Astrocyte of the spinal cord (primary cell): ENCODE measurements around the gene STX4.
A peak's percentile ranks its signal among the peaks of the same experiment; 100 is the strongest.

Experiments
- DNase-seq: peaks from one replicate; pipeline ENCODE4 v3.0.0; 2011; ENCODE audit warnings: low read depth, low spot score
- H3K4me3 ChIP-seq: 2 replicates; pipeline ENCODE4 v1.5.1; 2011; ENCODE audit warnings: low read depth, mild to moderate bottlenecking, low read length, moderate library complexity
- in situ Hi-C: cut with HindIII; loops from 2 replicates; pipeline ENCODE4 v1.10.0; 2017; ENCODE audit warnings: low sequenced_read_pairs
- TF ChIP-seq, protein P1 (sequence below): IDR thresholded peaks from 2 replicates; pipeline ENCODE4 v1.5.1; 2012; ENCODE audit warnings: low read depth, mild to moderate bottlenecking, low read length, inconsistent platforms

The STX4 gene

DNA sequence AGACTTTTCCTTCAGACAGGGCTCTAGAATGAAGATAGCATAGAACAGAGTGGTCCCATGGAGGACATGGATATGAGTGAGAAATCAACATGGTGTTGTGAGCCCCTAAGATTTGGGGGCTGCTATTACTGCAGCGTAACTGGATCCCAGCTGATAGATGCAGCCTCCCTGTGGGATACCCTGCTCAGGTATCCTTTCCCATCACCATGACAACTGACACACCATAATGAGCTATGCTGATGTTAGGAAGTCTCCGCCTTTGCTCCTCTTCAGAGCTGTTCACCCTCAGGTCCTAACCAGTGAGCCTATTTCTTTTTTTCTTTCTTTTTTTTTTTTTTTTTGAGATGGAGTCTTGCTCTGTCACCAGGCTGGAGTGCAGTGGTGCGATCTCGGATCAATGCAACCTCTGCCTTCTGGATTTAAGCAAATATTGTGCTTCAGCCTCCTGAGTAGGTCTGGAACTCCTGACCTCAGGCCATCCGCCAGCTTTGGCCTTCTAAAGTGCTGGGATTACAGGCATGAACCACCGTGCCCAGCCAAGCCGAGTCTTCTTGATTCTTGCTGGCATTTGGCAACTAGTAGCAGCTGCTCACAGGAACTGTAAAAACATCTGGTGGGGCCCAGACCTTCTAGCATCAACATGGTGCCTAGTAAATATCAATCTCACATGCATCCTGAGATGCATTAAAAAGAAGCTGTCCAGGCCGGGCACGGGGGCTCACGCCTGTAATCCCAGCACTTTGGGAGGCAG lies 17.1 kb downstream of the STX4 start:
- TF ChIP-seq, protein P1, sequence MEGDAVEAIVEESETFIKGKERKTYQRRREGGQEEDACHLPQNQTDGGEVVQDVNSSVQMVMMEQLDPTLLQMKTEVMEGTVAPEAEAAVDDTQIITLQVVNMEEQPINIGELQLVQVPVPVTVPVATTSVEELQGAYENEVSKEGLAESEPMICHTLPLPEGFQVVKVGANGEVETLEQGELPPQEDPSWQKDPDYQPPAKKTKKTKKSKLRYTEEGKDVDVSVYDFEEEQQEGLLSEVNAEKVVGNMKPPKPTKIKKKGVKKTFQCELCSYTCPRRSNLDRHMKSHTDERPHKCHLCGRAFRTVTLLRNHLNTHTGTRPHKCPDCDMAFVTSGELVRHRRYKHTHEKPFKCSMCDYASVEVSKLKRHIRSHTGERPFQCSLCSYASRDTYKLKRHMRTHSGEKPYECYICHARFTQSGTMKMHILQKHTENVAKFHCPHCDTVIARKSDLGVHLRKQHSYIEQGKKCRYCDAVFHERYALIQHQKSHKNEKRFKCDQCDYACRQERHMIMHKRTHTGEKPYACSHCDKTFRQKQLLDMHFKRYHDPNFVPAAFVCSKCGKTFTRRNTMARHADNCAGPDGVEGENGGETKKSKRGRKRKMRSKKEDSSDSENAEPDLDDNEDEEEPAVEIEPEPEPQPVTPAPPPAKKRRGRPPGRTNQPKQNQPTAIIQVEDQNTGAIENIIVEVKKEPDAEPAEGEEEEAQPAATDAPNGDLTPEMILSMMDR, result no peak
- in situ Hi-C loops, result no loop called here
- no peak for DNase-seq
- no peak overlapping the region for H3K4me3 ChIP-seq

DNA sequence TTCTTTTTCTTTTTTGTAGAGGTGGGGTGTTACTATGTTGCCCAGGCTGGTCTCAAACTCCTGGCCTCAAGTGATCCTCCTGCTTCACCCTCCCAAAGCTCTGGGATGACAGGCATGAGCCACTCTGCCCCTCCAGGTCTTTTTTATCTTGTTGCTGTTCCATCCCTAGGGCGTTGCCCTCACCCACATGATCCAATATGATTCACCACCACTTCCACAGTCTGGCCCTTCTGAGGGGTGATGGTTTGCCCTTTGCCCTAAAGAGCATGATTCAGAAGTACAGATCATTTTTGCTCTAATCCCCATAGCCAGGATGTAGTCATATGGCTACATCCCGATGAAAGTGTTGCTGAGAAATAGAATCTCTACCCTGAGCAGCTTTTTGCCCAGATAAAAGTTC lies 18.8 kb downstream of the STX4 start:
- DNase-seq, result peak; percentile 91
- H3K4me3 ChIP-seq, result no peak overlapping the region
- in situ Hi-C loops, result no loop called here

DNA sequence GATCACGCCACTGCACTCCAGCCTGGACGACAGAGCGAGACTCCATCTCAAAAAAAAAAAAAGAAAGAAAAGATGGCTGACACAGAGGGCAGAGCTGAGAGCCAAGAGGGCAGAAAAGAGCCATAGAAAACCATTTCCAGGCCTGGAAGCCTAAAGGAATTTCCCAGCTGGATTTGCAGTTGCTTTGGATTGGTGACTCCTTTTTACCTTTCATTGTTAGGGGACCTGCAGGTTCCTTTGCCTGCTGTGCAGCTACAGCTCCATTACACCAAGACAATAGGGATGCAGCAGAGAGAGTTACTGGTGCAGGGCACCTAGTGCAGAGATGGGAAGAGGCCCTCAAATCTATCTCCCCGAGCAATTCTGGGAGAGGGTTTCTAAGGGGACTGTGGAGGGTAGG lies 22.3 kb downstream of the STX4 start:
- in situ Hi-C loops, result no loop called here
- no peak overlapping the region for H3K4me3 ChIP-seq

More for the DNA sequence above, 18.8 kb downstream of the STX4 start:
- TF ChIP-seq, protein P1, result no peak

DNA sequence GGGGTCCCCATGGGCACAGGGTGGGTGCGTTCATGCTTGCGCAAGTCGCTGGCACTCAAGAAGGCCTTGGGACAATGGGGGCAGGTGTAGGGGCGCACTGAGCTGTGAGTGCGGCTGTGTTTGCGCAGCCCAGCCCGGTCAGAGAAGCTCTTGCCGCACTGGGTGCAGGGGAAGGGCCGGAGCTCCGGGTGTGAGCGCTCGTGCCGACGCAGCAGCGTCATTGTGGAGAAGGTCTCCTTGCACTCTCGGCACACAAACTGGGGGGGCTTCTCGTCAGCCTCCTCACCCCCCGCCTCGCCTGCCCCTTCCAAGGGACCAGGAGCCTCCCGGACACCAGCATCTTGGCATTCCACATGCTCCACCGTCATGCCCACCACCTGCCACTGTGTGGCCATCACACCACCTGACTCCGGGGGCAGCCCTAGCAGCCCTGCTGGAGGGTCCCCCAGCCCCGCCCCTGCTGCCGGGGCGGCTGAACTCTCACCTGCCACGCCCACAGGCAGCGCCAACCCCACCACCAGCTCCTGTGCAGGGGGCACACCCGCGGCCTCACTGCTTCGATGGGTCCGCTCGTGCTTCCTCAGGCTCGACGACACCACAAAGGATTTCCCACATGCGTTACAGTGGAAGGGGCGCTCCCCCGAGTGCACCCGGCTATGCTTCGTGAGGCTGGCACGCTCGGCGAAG lies 27.9 kb downstream of the STX4 start:
- no peak overlapping the region for H3K4me3 ChIP-seq
- DNase-seq, result no peak
- in situ Hi-C loops, result no loop called here
- TF ChIP-seq, protein P1, result no peak

More for the DNA sequence above, 22.3 kb downstream of the STX4 start:
- DNase-seq, result no peak
- TF ChIP-seq, protein P1, result no peak

DNA sequence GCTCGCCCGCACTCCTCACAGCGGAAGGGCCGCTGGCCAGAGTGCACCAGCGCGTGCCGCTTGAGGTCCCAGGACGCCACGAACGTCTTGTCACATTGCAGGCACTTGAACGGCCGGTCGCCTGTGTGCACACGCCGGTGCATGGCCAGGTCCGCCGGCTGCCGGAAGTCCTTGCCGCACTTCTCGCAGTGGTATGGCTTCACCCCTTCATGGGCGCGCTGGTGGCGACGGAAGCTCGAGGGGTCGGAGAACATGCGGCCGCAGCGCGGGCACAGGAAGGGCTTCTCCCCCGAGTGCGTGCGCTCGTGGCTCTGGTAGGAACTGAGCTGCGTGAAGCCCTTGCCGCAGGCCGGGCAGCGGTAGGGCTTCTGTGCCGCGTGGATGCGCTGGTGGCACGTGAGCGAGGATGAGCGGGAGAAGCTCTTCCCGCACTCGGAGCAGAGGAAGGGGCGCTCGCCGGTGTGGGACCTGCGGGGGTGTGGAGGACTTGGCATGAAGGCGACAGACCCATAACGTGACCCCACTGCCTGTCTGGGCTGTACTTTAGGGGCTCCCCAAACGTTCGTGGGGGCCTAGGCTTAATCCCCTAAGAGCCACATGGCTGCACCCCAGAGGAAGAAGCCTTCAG lies 28.6 kb downstream of the STX4 start:
- TF ChIP-seq, protein P1, result no peak
- no peak for DNase-seq
- in situ Hi-C loops, result no loop called here
- H3K4me3 ChIP-seq, result no peak overlapping the region

DNA sequence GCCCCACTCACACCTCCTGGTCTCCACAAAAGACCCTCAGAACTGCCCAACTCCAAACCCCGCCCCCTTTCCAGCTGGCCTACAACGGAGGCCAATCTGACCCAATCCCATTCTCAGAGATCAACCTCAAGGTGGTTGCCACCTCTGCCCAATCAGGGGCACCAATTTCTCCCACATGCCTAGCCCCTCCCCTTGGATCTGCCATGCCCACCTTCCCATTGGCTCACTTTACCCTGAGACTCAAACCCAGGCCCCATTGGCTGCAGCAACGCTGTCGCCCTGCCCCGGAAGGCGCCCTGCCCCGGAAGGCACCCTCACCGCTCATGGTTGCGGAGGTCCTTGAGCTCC lies 30.1 kb downstream of the STX4 start:
- H3K4me3 ChIP-seq, result no peak overlapping the region
- DNase-seq, result no peak
- TF ChIP-seq, protein P1, result no peak
- in situ Hi-C loops, result no loop called here
